Immature natural killer cell (primary cell): ENCODE measurements around the gene IGF2BP1. TPM values are rescaled to one million over a fixed set of nuclear protein-coding genes. Genes with fewer than 3 reads are reported as not detected.
"Not testable (repeated sequence)": the region's sequence is repeated elsewhere in the genome, so short reads cannot be mapped to it uniquely, and the experiment has no call there.

Experiments
- DNase-seq, 3 donors: peaks; one replicate each; pipeline ENCODE4 v3.0.0; 2022; ENCODE audit warnings: mixed read lengths in 1 of 3
- H3K27ac Mint-ChIP-seq, 6 donors: one replicate each; pipeline ENCODE4 v1.8.0; 2020; ENCODE audit warnings: mixed read lengths in 6 of 6, mild to moderate bottlenecking in 5 of 6, inconsistent platforms in 4 of 6, moderate library complexity in 3 of 6
- H3K27me3 Mint-ChIP-seq, 3 donors: one replicate each; pipeline ENCODE4 v1.8.0; 2020 to 2021; ENCODE audit warnings: low read depth in 3 of 3, mild to moderate bottlenecking in 3 of 3, mixed read lengths in 3 of 3, moderate library complexity in 3 of 3, inconsistent platforms in 1 of 3
- H3K36me3 Mint-ChIP-seq, 3 donors: one replicate each; pipeline ENCODE4 v1.8.0; 2020; ENCODE audit warnings: mixed read lengths in 3 of 3, inconsistent platforms in 2 of 3, mild to moderate bottlenecking in 2 of 3
- H3K4me1 Mint-ChIP-seq, 2 donors: one replicate each; pipeline ENCODE4 v1.8.0; 2020; ENCODE audit warnings: inconsistent platforms in 2 of 2, mild to moderate bottlenecking in 2 of 2, mixed read lengths in 2 of 2, moderate library complexity in 1 of 2
- H3K4me3 Mint-ChIP-seq, 5 donors: one replicate each; pipeline ENCODE4 v1.8.0; 2020; ENCODE audit warnings: mild to moderate bottlenecking in 5 of 5, mixed read lengths in 5 of 5, inconsistent platforms in 3 of 5, moderate library complexity in 3 of 5
- H3K9me3 Mint-ChIP-seq, 6 donors: one replicate each; pipeline ENCODE4 v1.8.0; 2020; ENCODE audit warnings: mild to moderate bottlenecking in 6 of 6, mixed read lengths in 6 of 6, inconsistent platforms in 4 of 6, moderate library complexity in 3 of 6
- polyA plus RNA-seq, 3 donors: library from polyadenylated mRNA; unstranded; fragments of 300-500 nt; fragmentation: Illumina TruSeq; gene quantifications; one replicate each; pipeline ENCODE4 v1.2.3, GENCODE V29; 2021

IGF2BP1 gene
- polyA plus RNA-seq, 3 donors from 2014 or later, result not detected

GRCh38 chr17:49038544-49038943 is 41.4 kb downstream of the IGF2BP1 start:
- no peak overlapping the region for H3K4me3 Mint-ChIP-seq
- no peaks in the 10 kb centered on the region for H3K4me1 Mint-ChIP-seq
- H3K27me3 Mint-ChIP-seq, result peaks cover 3 to 6% (median 6%) of the 10 kb centered on the region in 3 donors
- H3K36me3 Mint-ChIP-seq, result no peaks in the 10 kb centered on the region
- no peak for DNase-seq
- H3K27ac Mint-ChIP-seq, result no peak overlapping the region
- no peaks in the 10 kb centered on the region for H3K9me3 Mint-ChIP-seq

- H3K36me3 Mint-ChIP-seq, DNase-seq, H3K27me3 Mint-ChIP-seq, H3K4me3 Mint-ChIP-seq, H3K27ac Mint-ChIP-seq, H3K9me3 Mint-ChIP-seq, H3K4me1 Mint-ChIP-seq: not testable (repeated sequence)
Measured at GRCh38 chr17:49039518-49039917, 42.3 kb downstream of the IGF2BP1 start.

GRCh38 chr17:49041527-49041926 is 44.3 kb downstream of the IGF2BP1 start:
- no peak overlapping the region for H3K27ac Mint-ChIP-seq
- no peak overlapping the region for H3K4me3 Mint-ChIP-seq
- no peaks in the 10 kb centered on the region for H3K4me1 Mint-ChIP-seq
- no peaks in the 10 kb centered on the region for H3K9me3 Mint-ChIP-seq
- peaks cover 4 to 13% (median 6%) of the 10 kb centered on the region in 3 donors for H3K27me3 Mint-ChIP-seq
- H3K36me3 Mint-ChIP-seq, result no peaks in the 10 kb centered on the region
- no peak for DNase-seq

GRCh38 chr17:49045376-49045775 is 48.2 kb downstream of the IGF2BP1 start:
- H3K4me3 Mint-ChIP-seq, result no peak overlapping the region
- H3K27me3 Mint-ChIP-seq, result peaks cover 3 to 20% (median 6%) of the 10 kb centered on the region in 3 donors

GRCh38 chr17:49046912-49047311 is 49.7 kb downstream of the IGF2BP1 start:
- no peak for DNase-seq
- H3K27me3 Mint-ChIP-seq, result peaks cover 3 to 23% (median 7%) of the 10 kb centered on the region in 3 donors

More at GRCh38 chr17:49045376-49045775, 48.2 kb downstream of the IGF2BP1 start:
- no peak for DNase-seq
- Mint-ChIP-seq H3K27ac (no peak overlapping the region), H3K4me1 (no peaks in the 10 kb centered on the region), H3K9me3 (no peaks in the 10 kb centered on the region), H3K36me3 (no peaks in the 10 kb centered on the region)

GRCh38 chr17:49049265-49049664 is 52.1 kb downstream of the IGF2BP1 start:
- H3K36me3 Mint-ChIP-seq, result no peaks in the 10 kb centered on the region
- H3K27me3 Mint-ChIP-seq, result peaks cover 5 to 23% (median 5%) of the 10 kb centered on the region in 3 donors
- H3K4me1 Mint-ChIP-seq, result no peaks in the 10 kb centered on the region
- DNase-seq, result no peak
- no peak overlapping the region for H3K27ac Mint-ChIP-seq
- H3K4me3 Mint-ChIP-seq, result no peak overlapping the region
- no peaks in the 10 kb centered on the region for H3K9me3 Mint-ChIP-seq

More at GRCh38 chr17:49046912-49047311, 49.7 kb downstream of the IGF2BP1 start:
- Mint-ChIP-seq H3K36me3 (no peaks in the 10 kb centered on the region), H3K4me3 (no peak overlapping the region), H3K4me1 (no peaks in the 10 kb centered on the region), H3K9me3 (no peaks in the 10 kb centered on the region), H3K27ac (no peak overlapping the region)

GRCh38 chr17:49050611-49051010 is 53.4 kb downstream of the IGF2BP1 start:
- no peaks in the 10 kb centered on the region for H3K4me1 Mint-ChIP-seq
- H3K27me3 Mint-ChIP-seq, result peaks cover 5 to 17% (median 5%) of the 10 kb centered on the region in 3 donors
- H3K36me3 Mint-ChIP-seq, result no peaks in the 10 kb centered on the region

GRCh38 chr17:49051269-49051668 is 54.1 kb downstream of the IGF2BP1 start:
- H3K4me1 Mint-ChIP-seq, result no peaks in the 10 kb centered on the region
- no peaks in the 10 kb centered on the region for H3K36me3 Mint-ChIP-seq
- H3K9me3 Mint-ChIP-seq, result no peaks in the 10 kb centered on the region
- no peak overlapping the region for H3K27ac Mint-ChIP-seq
- DNase-seq, result no peak
- H3K4me3 Mint-ChIP-seq, result no peak overlapping the region
- H3K27me3 Mint-ChIP-seq, result peaks cover 1 to 14% (median 5%) of the 10 kb centered on the region in 3 donors

More at GRCh38 chr17:49050611-49051010, 53.4 kb downstream of the IGF2BP1 start:
- Mint-ChIP-seq H3K9me3 (no peaks in the 10 kb centered on the region), H3K27ac (no peak overlapping the region), H3K4me3 (no peak overlapping the region)
- DNase-seq, result no peak

- no peak overlapping the region for H3K4me3 Mint-ChIP-seq
- H3K9me3 Mint-ChIP-seq, result no peaks in the 10 kb centered on the region
- no peak for DNase-seq
- no peak overlapping the region for H3K27ac Mint-ChIP-seq
- H3K4me1 Mint-ChIP-seq, result no peaks in the 10 kb centered on the region
- peaks cover 1 to 16% (median 5%) of the 10 kb centered on the region in 3 donors for H3K27me3 Mint-ChIP-seq
- no peaks in the 10 kb centered on the region for H3K36me3 Mint-ChIP-seq
Measured at GRCh38 chr17:49053171-49053829, 56.1 kb downstream of the IGF2BP1 start.

GRCh38 chr17:49054342-49055092 is 57.3 kb downstream of the IGF2BP1 start:
- no peaks in the 10 kb centered on the region for H3K9me3 Mint-ChIP-seq
- no peak overlapping the region for H3K4me3 Mint-ChIP-seq
- no peak overlapping the region for H3K27ac Mint-ChIP-seq
- H3K27me3 Mint-ChIP-seq, result peaks cover 1 to 14% (median 6%) of the 10 kb centered on the region in 3 donors
- H3K4me1 Mint-ChIP-seq, result no peaks in the 10 kb centered on the region
- H3K36me3 Mint-ChIP-seq, result no peaks in the 10 kb centered on the region
- no peak for DNase-seq

GRCh38 chr17:49055181-49055927 is 58.2 kb downstream of the IGF2BP1 start:
- DNase-seq, result no peak
- no peaks in the 10 kb centered on the region for H3K9me3 Mint-ChIP-seq
- no peaks in the 10 kb centered on the region for H3K4me1 Mint-ChIP-seq
- H3K36me3 Mint-ChIP-seq, result no peaks in the 10 kb centered on the region
- H3K4me3 Mint-ChIP-seq, result no peak overlapping the region
- H3K27ac Mint-ChIP-seq, result no peak overlapping the region
- peaks cover 1 to 12% (median 6%) of the 10 kb centered on the region in 3 donors for H3K27me3 Mint-ChIP-seq

GRCh38 chr17:49061524-49061943 is 64.3 kb downstream of the IGF2BP1 start:
- H3K36me3 Mint-ChIP-seq, result no peaks in the 10 kb centered on the region
- DNase-seq, result no peak
- H3K4me3 Mint-ChIP-seq, result no peak overlapping the region
- no peaks in the 10 kb centered on the region for H3K9me3 Mint-ChIP-seq
- H3K27ac Mint-ChIP-seq, result no peak overlapping the region
- no peaks in the 10 kb centered on the region for H3K4me1 Mint-ChIP-seq
- peaks cover 0 to 10% (median 4%) of the 10 kb centered on the region in 3 donors for H3K27me3 Mint-ChIP-seq

- no peak for DNase-seq
- H3K27me3 Mint-ChIP-seq, result peaks cover 4 to 7% (median 6%) of the 10 kb centered on the region in 3 donors
- no peaks in the 10 kb centered on the region for H3K4me1 Mint-ChIP-seq
- H3K9me3 Mint-ChIP-seq, result no peaks in the 10 kb centered on the region
- no peak overlapping the region for H3K27ac Mint-ChIP-seq
- H3K36me3 Mint-ChIP-seq, result no peaks in the 10 kb centered on the region
- no peak overlapping the region for H3K4me3 Mint-ChIP-seq
Measured at GRCh38 chr17:49063652-49064051, 66.5 kb downstream of the IGF2BP1 start.

GRCh38 chr17:49067163-49067562 is 70.0 kb downstream of the IGF2BP1 start:
- Mint-ChIP-seq H3K27me3 (peaks cover 0 to 10% (median 8%) of the 10 kb centered on the region in 3 donors), H3K9me3 (no peaks in the 10 kb centered on the region), H3K4me3 (no peak overlapping the region), H3K27ac (no peak overlapping the region), H3K4me1 (no peaks in the 10 kb centered on the region), H3K36me3 (no peaks in the 10 kb centered on the region)
- no peak for DNase-seq
